GM15510 (cell line): Measurements from ENCODE around the gene ANKH.

Source experiments
- POLR2A ChIP-seq: IDR thresholded peaks from 3 replicates; pipeline ENCODE4 v1.6.1; 2011; ENCODE audit warnings: borderline replicate concordance; ENCODE audit not compliant: insufficient read length; ENCODE audit errors: extremely low read depth

The ANKH gene

GRCh38 chr5:14871214-14872069 lies at the start of gene ANKH:
Gene ANKH (minus strand): TSS chr5:14871778. CDS start chr5:14871447, 331 bp downstream.
- TF ChIP-seq POLR2A = peak; percentile 39

DNA sequence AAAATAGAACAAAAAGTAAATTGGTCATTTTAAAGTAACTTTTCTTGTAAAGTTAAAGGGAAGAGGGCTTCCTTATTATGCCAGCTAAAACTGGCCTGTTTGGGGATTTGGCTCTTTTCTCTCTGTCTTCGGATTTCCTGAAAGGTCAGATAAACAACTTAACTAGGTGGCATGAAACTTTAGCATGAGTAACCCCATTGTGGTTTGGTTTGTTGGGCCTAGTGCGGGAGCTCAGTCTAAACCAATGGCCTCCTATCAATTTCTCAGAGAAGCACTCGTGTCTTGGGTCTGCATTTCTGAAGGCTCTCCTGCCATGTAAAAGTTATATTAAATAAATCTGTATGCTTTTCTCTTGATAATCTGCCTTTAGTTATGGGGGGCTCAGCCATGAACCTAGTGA lies 48.5 kb upstream of the ANKH start:
- TF ChIP-seq POLR2A = no peak

- TF ChIP-seq POLR2A = no peak
Observed at GRCh38 chr5:14917719-14918118, 46.1 kb upstream of the ANKH start.

GRCh38 chr5:14915291-14915952 lies 43.8 kb upstream of the ANKH start:
- no peak for TF ChIP-seq POLR2A

DNA sequence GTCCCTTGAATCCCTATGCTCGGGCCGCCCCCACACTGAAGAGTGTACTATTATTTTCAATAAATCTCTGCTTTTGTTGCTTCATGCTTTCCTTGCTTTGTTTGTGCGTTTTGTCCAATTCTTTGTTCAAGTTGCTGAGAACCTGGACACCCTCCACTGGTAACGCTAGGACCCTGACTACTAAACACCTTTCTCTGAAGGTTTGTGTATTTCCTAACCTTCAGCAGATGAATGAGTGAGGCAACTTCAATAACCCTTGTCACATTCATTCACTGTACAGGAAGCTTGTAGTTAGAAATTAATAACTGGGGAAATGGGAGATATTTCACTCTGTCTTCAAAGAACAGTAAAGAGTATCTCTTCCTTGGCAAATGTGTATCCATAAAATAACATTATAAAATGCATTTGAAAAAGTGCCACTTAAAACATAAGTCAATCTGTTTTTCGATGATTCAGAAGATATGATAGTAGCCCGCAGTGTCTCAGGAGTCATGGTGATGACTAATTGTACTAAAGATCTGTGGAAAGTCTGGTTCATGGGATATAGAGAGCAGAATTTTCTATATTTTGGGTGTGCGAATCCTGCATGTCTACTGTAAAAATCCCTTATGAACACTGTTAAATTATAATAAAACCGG lies 43.2 kb upstream of the ANKH start:
- no peak for TF ChIP-seq POLR2A

DNA sequence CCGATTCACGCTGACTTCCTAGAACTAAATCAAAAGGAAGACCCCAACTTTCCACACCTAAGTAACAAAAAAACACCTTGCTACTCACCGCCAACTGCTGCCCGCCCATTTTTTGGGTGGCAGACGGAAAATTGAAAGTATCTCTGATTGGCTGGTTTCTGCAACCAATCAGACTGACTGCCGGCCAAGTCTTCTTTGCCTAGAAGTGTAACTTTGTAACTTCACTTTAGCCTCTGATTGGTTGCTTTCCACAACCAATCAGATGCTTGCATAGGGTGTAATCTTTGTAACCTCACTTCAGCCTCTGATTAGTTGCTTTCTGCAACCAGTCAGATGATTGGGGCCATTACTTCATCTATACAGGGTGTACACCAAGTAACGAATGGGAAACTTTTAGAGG lies 42.6 kb upstream of the ANKH start:
- TF ChIP-seq POLR2A = no peak

GRCh38 chr5:14913096-14913495 lies 41.5 kb upstream of the ANKH start:
- no peak for TF ChIP-seq POLR2A

DNA sequence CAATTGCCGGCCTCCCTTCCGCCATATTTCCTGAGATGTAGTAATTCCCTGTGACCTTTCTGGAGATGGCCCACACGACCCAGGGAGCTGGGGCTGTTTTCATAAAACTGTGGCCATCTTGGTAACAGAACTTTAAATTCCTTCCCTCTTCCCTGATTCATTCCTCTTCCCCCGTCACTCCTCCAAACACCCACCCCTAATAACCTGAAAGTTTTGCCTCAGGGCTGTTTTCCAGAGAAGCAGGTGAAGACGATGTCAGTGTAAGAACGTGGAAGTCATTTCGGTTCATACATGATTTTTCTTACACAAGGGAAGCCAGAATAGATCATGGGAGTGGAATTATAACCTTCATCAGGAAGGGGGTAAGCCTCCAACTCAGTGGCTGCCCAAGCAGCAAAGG lies 40.6 kb upstream of the ANKH start:
- no peak for TF ChIP-seq POLR2A

DNA sequence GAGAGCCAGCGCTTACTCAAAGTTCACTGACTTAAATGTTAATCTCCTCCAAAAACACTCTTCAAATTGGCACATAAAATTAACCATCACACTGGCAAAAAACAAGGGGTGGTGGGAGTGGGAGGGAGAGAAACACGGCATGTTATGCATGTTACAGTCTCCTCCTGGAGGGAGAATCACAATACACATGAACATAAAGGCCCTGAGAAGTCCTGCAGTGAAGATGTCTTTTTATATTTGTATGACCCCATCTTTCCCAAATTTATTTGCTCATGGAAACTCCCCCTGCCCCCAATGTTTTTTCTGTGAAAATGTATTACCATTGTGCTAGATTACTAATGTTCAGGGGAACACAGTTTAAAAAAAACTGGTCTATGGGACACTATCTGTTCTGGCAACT lies 37.8 kb upstream of the ANKH start:
- TF ChIP-seq POLR2A = no peak

- TF ChIP-seq POLR2A = no peak
Observed at GRCh38 chr5:14908172-14908571, 36.6 kb upstream of the ANKH start.

DNA sequence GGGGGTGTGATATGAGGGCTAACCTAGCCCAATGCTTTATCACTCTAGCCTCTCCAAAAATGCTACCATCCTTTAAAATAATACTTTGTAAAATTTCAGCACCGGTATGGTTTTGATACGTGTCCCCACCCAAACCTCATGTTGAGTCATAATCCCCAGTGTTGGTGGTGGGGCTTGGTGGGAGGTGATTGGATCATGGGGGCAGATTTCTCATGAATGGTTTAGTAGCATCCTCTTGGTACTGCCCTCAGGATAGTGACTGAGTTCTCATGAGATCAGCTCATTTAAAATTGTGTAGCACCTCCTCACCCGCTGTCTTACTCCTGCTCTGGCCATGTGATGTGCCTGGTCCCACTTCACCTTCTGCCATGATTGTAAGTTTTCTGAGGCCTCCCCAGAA lies 35.0 kb upstream of the ANKH start:
- TF ChIP-seq POLR2A = no peak

DNA sequence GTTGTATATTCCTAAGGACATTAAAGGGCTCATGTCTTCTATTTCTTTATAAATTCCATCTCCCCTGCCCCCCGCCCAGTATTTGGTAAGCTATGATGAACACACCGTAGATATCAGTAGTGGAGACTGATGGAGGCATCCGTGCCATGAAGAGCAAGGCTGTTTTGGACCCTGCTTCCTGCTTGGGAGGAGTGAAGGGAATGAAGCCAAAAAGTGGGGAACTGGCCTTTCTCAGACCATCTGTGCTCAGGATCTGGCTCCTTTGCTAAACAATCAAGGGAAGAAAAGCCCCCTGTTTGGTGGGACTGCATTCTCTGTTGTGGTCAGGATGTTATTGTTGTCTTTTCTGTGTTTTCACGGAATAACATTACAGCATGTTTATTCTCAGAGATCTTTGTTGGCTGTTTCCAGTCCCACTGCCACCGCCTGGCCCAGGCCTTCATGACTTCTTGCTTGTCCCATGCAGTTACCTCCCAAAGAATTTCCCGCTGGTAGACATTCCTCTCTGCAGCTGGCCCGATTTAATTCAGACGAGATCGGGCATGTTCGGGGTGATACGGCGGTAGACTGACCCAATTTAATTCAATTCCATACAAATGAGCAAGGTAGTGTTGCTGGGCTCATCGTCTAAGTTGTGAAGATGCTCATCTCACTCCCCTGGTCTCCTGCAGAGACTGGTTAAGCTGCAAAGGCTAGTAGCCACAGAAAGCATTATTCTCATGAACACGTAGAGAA lies 31.4 kb upstream of the ANKH start:
- no peak for TF ChIP-seq POLR2A

DNA sequence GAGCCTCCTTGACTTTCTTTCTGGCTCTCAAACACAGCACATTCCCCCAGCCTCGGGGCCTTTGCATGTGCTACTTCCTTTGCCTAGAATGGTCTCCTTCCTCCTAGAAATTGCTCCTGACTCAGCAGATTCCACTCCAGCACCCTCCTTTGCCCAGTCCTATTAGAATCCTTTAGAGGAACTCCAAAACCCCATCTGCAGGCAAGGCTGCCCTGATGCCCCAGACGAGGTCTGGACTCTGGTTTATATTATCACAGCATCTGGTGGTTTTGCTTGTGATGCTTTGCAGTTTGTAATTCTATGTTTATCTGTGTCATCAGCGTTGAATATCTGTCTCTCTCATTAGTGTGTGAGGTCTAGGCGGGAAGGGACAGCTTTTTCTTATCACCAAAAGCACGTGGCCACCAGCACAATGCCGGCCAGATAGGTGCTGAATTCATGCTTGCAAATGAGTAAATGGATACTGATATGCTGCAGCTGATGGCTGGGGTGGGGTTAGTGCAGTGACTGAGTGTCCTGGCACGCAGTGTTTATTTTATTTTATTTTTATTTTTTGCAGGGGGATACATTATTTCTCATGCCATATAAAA lies 30.0 kb upstream of the ANKH start:
- no peak for TF ChIP-seq POLR2A

- TF ChIP-seq POLR2A = no peak
Observed at GRCh38 chr5:14900693-14901461, 29.3 kb upstream of the ANKH start.
